ENCODE data around the gene DEPDC1B. TPM values are rescaled to one million over a fixed set of nuclear protein-coding genes. Genes with fewer than 3 reads are reported as not detected.
"Not testable (repeated sequence)": the region's sequence is repeated elsewhere in the genome, so short reads cannot be mapped to it uniquely, and the experiment has no call there.

The DEPDC1B gene
- total RNA-seq, 1 experiment from 2014 or later: 34.9 TPM

DNA sequence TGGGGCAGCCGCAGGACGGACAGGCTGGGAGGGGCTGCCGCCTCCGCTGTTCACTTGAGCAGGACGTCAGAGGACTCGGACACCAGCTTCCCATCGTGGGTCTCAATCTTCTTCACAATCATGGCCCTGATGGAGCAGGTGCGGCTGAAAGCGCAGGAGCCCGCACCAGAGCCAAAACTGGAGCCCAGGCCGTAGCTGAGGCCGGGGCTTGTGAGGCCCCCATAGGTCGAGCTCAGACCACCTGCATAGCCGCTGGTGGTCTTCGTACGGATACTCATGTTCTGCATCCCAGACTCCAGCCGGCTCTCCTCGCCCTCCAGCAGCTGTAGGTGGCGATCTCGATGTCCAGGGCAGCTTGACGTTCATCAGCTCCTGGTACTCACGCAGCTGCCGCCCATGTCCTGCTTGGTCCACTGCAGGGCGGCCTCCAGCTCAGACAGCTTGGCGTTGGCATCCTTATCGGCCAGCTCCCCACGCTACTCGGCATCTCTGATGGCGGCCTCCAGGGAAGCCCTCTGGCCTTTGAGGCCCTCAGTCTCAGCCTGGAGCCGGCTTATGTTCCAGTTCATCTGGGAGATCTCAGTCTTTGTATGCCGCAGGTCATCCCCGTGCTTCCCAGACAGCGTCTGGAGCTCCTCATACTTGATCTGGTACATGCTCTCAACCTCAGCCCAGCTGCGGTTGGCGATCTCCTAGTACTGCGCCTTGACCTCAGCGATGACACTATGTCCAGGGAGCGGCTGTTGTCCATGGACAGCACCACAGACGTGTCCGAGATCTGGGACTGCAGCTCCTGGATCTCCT, 43.7 kb upstream of the DEPDC1B start:
- DNase-seq (ENCODE audit: low spot score): no peak
- Histone ChIP-seq H3K27me3 (replicated peaks; ENCODE audit: insufficient read depth, low read depth, low read length, poor library complexity) (no peaks in the 10 kb centered on the region), H3K9me3 (ENCODE audit: low read depth, low read length, poor library complexity, severe bottlenecking) (peaks cover 6% of the 10 kb centered on the region), H3K36me3 (ENCODE audit: insufficient read depth, low read length, poor library complexity, severe bottlenecking) (no peaks in the 10 kb centered on the region), H3K27ac (ENCODE audit: low read depth, low read length, poor library complexity, severe bottlenecking) (no peak overlapping the region), H3K4me1 (ENCODE audit: insufficient read depth, low read length, poor library complexity, severe bottlenecking) (no peaks in the 10 kb centered on the region), H3K4me3 (ENCODE audit: low read depth, low read length, poor library complexity, severe bottlenecking) (no peak overlapping the region)
- no TSS peak for BruUV-seq (replicated peaks)
- intact Hi-C loops (cut with micrococcal nuclease; ENCODE audit: unreplicated experiment): no loop called here
- no peak for TF ChIP-seq EZH2 (IDR thresholded peaks at IDR 0.05; ENCODE audit: borderline replicate concordance, low read depth, low read length, poor library complexity, severe bottlenecking)
- TF ChIP-seq, protein P1, sequence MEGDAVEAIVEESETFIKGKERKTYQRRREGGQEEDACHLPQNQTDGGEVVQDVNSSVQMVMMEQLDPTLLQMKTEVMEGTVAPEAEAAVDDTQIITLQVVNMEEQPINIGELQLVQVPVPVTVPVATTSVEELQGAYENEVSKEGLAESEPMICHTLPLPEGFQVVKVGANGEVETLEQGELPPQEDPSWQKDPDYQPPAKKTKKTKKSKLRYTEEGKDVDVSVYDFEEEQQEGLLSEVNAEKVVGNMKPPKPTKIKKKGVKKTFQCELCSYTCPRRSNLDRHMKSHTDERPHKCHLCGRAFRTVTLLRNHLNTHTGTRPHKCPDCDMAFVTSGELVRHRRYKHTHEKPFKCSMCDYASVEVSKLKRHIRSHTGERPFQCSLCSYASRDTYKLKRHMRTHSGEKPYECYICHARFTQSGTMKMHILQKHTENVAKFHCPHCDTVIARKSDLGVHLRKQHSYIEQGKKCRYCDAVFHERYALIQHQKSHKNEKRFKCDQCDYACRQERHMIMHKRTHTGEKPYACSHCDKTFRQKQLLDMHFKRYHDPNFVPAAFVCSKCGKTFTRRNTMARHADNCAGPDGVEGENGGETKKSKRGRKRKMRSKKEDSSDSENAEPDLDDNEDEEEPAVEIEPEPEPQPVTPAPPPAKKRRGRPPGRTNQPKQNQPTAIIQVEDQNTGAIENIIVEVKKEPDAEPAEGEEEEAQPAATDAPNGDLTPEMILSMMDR (conservative IDR thresholded peaks at IDR 0.05; ENCODE audit: low read depth, low read length): no peak
- CTCF ChIA-PET: no interaction called here
- POLR2A ChIA-PET (ENCODE audit: low non-redundant PET): no interaction called here

- Histone ChIP-seq H3K27me3 (replicated peaks; ENCODE audit: insufficient read depth, low read depth, low read length, poor library complexity) (no peaks in the 10 kb centered on the region), H3K27ac (ENCODE audit: low read depth, low read length, poor library complexity, severe bottlenecking) (no peak overlapping the region), H3K9me3 (ENCODE audit: low read depth, low read length, poor library complexity, severe bottlenecking) (peaks cover 6% of the 10 kb centered on the region), H3K4me3 (ENCODE audit: low read depth, low read length, poor library complexity, severe bottlenecking) (no peak overlapping the region), H3K36me3 (ENCODE audit: insufficient read depth, low read length, poor library complexity, severe bottlenecking) (no peaks in the 10 kb centered on the region), H3K4me1 (ENCODE audit: insufficient read depth, low read length, poor library complexity, severe bottlenecking) (no peaks in the 10 kb centered on the region)
- DNase-seq (ENCODE audit: low spot score): no peak
- CTCF ChIA-PET: no interaction called here
- no TSS peak for BruUV-seq (replicated peaks)
- POLR2A ChIA-PET (ENCODE audit: low non-redundant PET): no interaction called here
- intact Hi-C loops (cut with micrococcal nuclease; ENCODE audit: unreplicated experiment): no loop called here
- TF ChIP-seq EZH2 (IDR thresholded peaks at IDR 0.05; ENCODE audit: borderline replicate concordance, low read depth, low read length, poor library complexity, severe bottlenecking): no peak
- TF ChIP-seq, protein P1 (conservative IDR thresholded peaks at IDR 0.05; ENCODE audit: low read depth, low read length): no peak
Measured at GRCh38 chr5:60740322-60740721, 40.4 kb upstream of the DEPDC1B start.

- ChIA-PET POLR2A (ENCODE audit: low non-redundant PET) (no interaction called here), CTCF (no interaction called here)
- no peak for TF ChIP-seq EZH2 (IDR thresholded peaks at IDR 0.05; ENCODE audit: borderline replicate concordance, low read depth, low read length, poor library complexity, severe bottlenecking)
- Histone ChIP-seq H3K27ac (ENCODE audit: low read depth, low read length, poor library complexity, severe bottlenecking) (no peak overlapping the region), H3K4me1 (ENCODE audit: insufficient read depth, low read length, poor library complexity, severe bottlenecking) (no peaks in the 10 kb centered on the region), H3K36me3 (ENCODE audit: insufficient read depth, low read length, poor library complexity, severe bottlenecking) (no peaks in the 10 kb centered on the region), H3K9me3 (ENCODE audit: low read depth, low read length, poor library complexity, severe bottlenecking) (peaks cover 6% of the 10 kb centered on the region), H3K4me3 (ENCODE audit: low read depth, low read length, poor library complexity, severe bottlenecking) (no peak overlapping the region), H3K27me3 (replicated peaks; ENCODE audit: insufficient read depth, low read depth, low read length, poor library complexity) (no peaks in the 10 kb centered on the region)
- intact Hi-C loops (cut with micrococcal nuclease; ENCODE audit: unreplicated experiment): no loop called here
- BruUV-seq (replicated peaks): no TSS peak
- no peak for DNase-seq (ENCODE audit: low spot score)
Measured at GRCh38 chr5:60738933-60739332, 39.0 kb upstream of the DEPDC1B start.

- Histone ChIP-seq H3K36me3 (ENCODE audit: insufficient read depth, low read length, poor library complexity, severe bottlenecking) (no peaks in the 10 kb centered on the region), H3K4me3 (ENCODE audit: low read depth, low read length, poor library complexity, severe bottlenecking) (no peak overlapping the region), H3K4me1 (ENCODE audit: insufficient read depth, low read length, poor library complexity, severe bottlenecking) (no peaks in the 10 kb centered on the region), H3K9me3 (ENCODE audit: low read depth, low read length, poor library complexity, severe bottlenecking) (peaks cover 6% of the 10 kb centered on the region), H3K27me3 (replicated peaks; ENCODE audit: insufficient read depth, low read depth, low read length, poor library complexity) (no peaks in the 10 kb centered on the region), H3K27ac (ENCODE audit: low read depth, low read length, poor library complexity, severe bottlenecking) (no peak overlapping the region)
- no TSS peak for BruUV-seq (replicated peaks)
- DNase-seq (ENCODE audit: low spot score): no peak
- ChIA-PET POLR2A (ENCODE audit: low non-redundant PET) (no interaction called here), CTCF (no interaction called here)
- intact Hi-C loops (cut with micrococcal nuclease; ENCODE audit: unreplicated experiment): no loop called here
- no peak for TF ChIP-seq EZH2 (IDR thresholded peaks at IDR 0.05; ENCODE audit: borderline replicate concordance, low read depth, low read length, poor library complexity, severe bottlenecking)
- TF ChIP-seq, protein P1 (conservative IDR thresholded peaks at IDR 0.05; ENCODE audit: low read depth, low read length): no peak
Measured at GRCh38 chr5:60738461-60738860, 38.5 kb upstream of the DEPDC1B start.

DNA sequence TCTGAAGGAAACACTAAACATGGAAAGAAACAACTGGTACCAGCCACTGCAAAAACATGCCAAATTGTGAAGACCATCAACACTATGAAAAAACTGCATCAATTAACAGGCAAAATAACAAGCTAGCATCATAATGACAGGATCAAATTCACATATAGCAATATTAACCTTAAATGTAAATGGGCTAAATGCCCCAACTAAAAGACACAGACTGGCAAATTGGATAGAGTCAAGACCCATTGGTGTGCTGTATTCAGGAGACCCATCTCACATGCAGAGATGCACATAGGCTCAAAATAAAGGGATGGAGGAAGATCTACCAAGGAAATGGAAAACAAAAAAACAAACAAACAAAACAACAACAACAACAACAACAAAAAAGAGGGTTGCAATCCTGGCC, 30.9 kb upstream of the DEPDC1B start:
- POLR2A ChIA-PET (ENCODE audit: low non-redundant PET); CTCF ChIA-PET; H3K9me3 ChIP-seq (ENCODE audit: low read depth, low read length, poor library complexity, severe bottlenecking); intact Hi-C loops (cut with micrococcal nuclease; ENCODE audit: unreplicated experiment); BruUV-seq (replicated peaks); DNase-seq (ENCODE audit: low spot score); H3K4me1 ChIP-seq (ENCODE audit: insufficient read depth, low read length, poor library complexity, severe bottlenecking); H3K4me3 ChIP-seq (ENCODE audit: low read depth, low read length, poor library complexity, severe bottlenecking); H3K36me3 ChIP-seq (ENCODE audit: insufficient read depth, low read length, poor library complexity, severe bottlenecking); H3K27ac ChIP-seq (ENCODE audit: low read depth, low read length, poor library complexity, severe bottlenecking); H3K27me3 ChIP-seq (replicated peaks; ENCODE audit: insufficient read depth, low read depth, low read length, poor library complexity): not testable (repeated sequence)
